Left kidney (tissue), 2 donors: ENCODE results near the gene RAMP1. TPM values are rescaled to one million over a fixed set of nuclear protein-coding genes. Genes with fewer than 3 reads are reported as not detected.

Experiments used
- DNase-seq: peaks from one replicate; pipeline ENCODE4 v3.0.0-alpha.2; 2013
- polyA plus RNA-seq: library from polyadenylated mRNA; unstranded; fragments of 120-200 nt; gene quantifications from one replicate; pipeline ENCODE4 v1.2.1, GENCODE V29; 2013; ENCODE audit not compliant: insufficient read length

RAMP1 gene
- polyA plus RNA-seq, 1 donor = 2.5 TPM

- no peak for DNase-seq
Observed at GRCh38 chr2:237894986-237895543, 35.6 kb downstream of the RAMP1 start.

- DNase-seq = no peak
Observed at GRCh38 chr2:237895544-237896506, 36.4 kb downstream of the RAMP1 start.

- DNase-seq = no peak
Observed at GRCh38 chr2:237896507-237896892, 37.1 kb downstream of the RAMP1 start.

- no peak for DNase-seq
Observed at GRCh38 chr2:237896956-237897355, 37.5 kb downstream of the RAMP1 start.

GRCh38 chr2:237898057-237898414 is 38.6 kb downstream of the RAMP1 start:
- no peak for DNase-seq

- no peak for DNase-seq
Observed at GRCh38 chr2:237900891-237901831, 41.7 kb downstream of the RAMP1 start.

- no peak for DNase-seq
Observed at GRCh38 chr2:237901932-237902850, 42.8 kb downstream of the RAMP1 start.

- no peak for DNase-seq
Observed at GRCh38 chr2:237904831-237905599, 45.6 kb downstream of the RAMP1 start.

- no peak for DNase-seq
Observed at GRCh38 chr2:237907144-237907543, 47.7 kb downstream of the RAMP1 start.

GRCh38 chr2:237909075-237909695 is 49.8 kb downstream of the RAMP1 start:
- DNase-seq = no peak

GRCh38 chr2:237909801-237910475 is 50.5 kb downstream of the RAMP1 start:
- no peak for DNase-seq

- no peak for DNase-seq
Observed at GRCh38 chr2:237910576-237911362, 51.3 kb downstream of the RAMP1 start.

- no peak for DNase-seq
Observed at GRCh38 chr2:237911363-237912017, 52.1 kb downstream of the RAMP1 start.

GRCh38 chr2:237912271-237913192 is 53.1 kb downstream of the RAMP1 start:
- DNase-seq = no peak

GRCh38 chr2:237913193-237913917 is 53.9 kb downstream of the RAMP1 start:
- no peak for DNase-seq

GRCh38 chr2:237915576-237915975 is 56.2 kb downstream of the RAMP1 start:
- no peak for DNase-seq
